ENCODE results near the gene CNOT9.
"Not testable (repeated sequence)": the region's sequence is repeated elsewhere in the genome, so short reads cannot be mapped to it uniquely, and the experiment has no call there.

CNOT9 gene, protein sequence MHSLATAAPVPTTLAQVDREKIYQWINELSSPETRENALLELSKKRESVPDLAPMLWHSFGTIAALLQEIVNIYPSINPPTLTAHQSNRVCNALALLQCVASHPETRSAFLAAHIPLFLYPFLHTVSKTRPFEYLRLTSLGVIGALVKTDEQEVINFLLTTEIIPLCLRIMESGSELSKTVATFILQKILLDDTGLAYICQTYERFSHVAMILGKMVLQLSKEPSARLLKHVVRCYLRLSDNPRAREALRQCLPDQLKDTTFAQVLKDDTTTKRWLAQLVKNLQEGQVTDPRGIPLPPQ

DNA sequence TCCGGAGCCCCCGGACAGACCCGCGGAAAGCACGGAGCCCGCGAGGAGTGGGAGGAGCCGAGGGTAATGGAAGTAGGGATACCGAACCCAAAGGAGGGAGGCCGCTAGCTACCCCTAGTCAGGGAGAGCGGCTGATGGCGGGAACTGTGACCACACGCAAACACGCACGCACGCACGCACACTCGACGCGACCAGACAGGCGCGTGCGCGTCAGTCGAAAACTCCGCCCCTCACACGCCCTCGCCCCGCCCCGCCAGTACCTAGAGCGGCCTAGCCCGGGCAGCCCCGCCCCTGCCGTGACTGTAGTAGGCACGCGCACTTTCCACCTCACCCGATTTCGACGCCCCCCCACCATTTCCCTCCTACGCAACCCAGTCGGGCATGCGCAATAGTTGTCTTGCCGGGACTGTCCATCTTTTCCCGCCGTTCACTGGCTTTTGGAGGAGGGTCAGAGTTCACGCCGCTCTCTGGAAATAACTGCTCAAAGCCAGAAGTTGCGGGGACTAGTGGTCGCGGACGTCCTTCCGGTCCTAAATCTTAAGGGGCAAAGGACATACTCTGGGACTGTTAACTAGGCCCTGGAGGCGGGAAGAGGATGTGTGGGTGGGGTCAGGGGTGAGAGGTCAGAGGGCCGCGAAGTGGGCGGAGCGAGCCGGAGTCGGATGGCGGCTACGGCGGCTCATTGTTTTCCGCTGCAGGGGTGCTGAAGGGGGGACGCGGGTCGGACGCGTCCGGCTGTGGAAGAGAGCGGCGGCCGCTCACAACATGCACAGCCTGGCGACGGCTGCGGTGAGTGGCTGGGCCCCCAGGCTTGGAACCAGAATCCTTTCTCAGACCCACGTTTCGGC lies at the start of gene CNOT9, which contains the start of gene USP37:
TSS of gene CNOT9 (plus strand) at position 650 of the 848 bp plus-strand sequence. CDS start at position 766, 116 bp downstream.
TSS of gene USP37 (minus strand) at position 162 of the 848 bp plus-strand sequence. CDS start 9,698 bp downstream, outside the sequence.
- peak within 1 kb of the TSS; percentile 99 for H3K27ac ChIP-seq (ENCODE audit: low read depth, low read length)
- no peaks in the 10 kb centered on the region for H3K27me3 ChIP-seq (ENCODE audit: control insufficient read depth in 1 of 2, insufficient read depth in 2 of 2, low read length in 2 of 2)
- H3K4me1 ChIP-seq (ENCODE audit: insufficient read depth, low read length): peaks cover 31% of the 10 kb centered on the region
- peaks cover 3% of the 10 kb centered on the region for H3K36me3 ChIP-seq (ENCODE audit: insufficient read depth, low read length)
- H3K9me3 ChIP-seq (ENCODE audit: low read length): no peaks in the 10 kb centered on the region
- peak within 1 kb of the TSS; percentile 90 for H3K9ac ChIP-seq (ENCODE audit: low read length)
- H3K4me3 ChIP-seq (ENCODE audit: low read depth in 1 of 2, low read length in 2 of 2): peak within 1 kb of the TSS; percentile 80 to 92

DNA sequence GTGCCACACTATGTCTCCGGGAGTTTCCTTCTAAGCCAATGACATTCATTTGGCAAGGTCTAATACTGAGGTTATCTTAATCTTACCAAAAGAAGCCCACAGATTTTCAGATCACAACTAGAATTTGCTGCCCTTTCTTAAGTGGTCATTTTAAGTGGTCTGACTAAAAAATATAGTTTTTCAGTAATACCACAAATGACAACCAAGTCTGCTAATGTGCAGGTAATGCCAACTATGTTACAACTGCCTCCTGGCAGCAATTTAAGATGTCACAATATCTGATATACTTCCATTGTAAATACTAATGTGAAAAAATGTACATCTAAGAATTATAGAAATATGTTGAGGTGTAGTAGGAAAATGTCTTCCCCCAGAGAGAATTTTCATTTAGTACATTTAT lies 49.8 kb upstream of the CNOT9 start:
- no peak overlapping the region for H3K27ac ChIP-seq (ENCODE audit: low read depth, low read length)
- H3K9me3 ChIP-seq (ENCODE audit: low read length): no peaks in the 10 kb centered on the region
- H3K36me3 ChIP-seq (ENCODE audit: insufficient read depth, low read length): peaks cover under 1% of the 10 kb centered on the region

DNA sequence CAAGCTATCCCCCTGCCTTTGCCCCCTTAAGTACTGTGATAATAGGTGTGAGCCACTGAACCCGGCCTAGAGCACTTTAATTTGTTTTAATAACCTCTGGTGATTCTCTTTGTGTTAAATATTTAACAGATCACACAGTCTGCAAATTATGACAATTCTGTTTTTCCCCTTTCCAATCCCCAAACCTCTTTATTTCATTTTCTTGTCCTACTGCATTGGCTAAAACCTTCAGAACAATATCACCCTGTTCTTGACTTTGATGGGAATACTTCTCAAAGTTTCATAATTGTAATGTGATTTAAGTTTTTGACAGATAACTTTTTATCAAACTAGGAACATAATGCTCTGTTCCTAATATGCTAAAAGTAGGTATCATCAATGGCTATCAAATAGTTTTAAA lies 45.0 kb upstream of the CNOT9 start:
- Histone ChIP-seq H3K4me3 (ENCODE audit: low read depth in 1 of 2, low read length in 2 of 2) (no peak overlapping the region), H3K36me3 (ENCODE audit: insufficient read depth, low read length) (peaks cover 12% of the 10 kb centered on the region), H3K9me3 (ENCODE audit: low read length) (no peaks in the 10 kb centered on the region), H3K27me3 (ENCODE audit: control insufficient read depth in 1 of 2, insufficient read depth in 2 of 2, low read length in 2 of 2) (no peaks in the 10 kb centered on the region), H3K4me1 (ENCODE audit: insufficient read depth, low read length) (no peaks in the 10 kb centered on the region), H3K9ac (ENCODE audit: low read length) (no peak overlapping the region), H3K27ac (ENCODE audit: low read depth, low read length) (no peak overlapping the region)

More for the DNA sequence above, 49.8 kb upstream of the CNOT9 start:
- no peak overlapping the region for H3K4me3 ChIP-seq (ENCODE audit: low read depth in 1 of 2, low read length in 2 of 2)
- no peaks in the 10 kb centered on the region for H3K4me1 ChIP-seq (ENCODE audit: insufficient read depth, low read length)
- H3K9ac ChIP-seq (ENCODE audit: low read length): no peak overlapping the region
- no peaks in the 10 kb centered on the region for H3K27me3 ChIP-seq (ENCODE audit: control insufficient read depth in 1 of 2, insufficient read depth in 2 of 2, low read length in 2 of 2)

DNA sequence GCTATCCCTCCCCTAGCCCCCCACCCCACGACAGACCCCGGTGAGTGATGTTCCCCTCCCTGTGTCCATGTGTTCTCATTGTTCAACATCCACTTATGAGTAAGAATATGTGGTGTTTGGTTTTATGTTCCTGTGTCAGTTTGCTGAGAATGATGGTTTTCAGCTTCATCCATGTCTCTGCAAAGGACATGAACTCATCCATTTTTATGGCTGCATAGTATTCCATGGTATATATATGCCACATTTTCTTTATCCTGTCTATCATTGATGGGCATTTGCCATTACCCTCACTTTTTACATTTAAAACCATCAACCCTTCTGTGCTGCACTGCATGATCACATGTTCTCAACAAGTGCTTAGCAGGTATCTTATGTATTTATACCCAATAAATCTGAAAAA lies 40.2 kb upstream of the CNOT9 start:
- H3K27me3 ChIP-seq (ENCODE audit: control insufficient read depth in 1 of 2, insufficient read depth in 2 of 2, low read length in 2 of 2); H3K9ac ChIP-seq (ENCODE audit: low read length); H3K4me1 ChIP-seq (ENCODE audit: insufficient read depth, low read length); H3K27ac ChIP-seq (ENCODE audit: low read depth, low read length); H3K9me3 ChIP-seq (ENCODE audit: low read length); H3K4me3 ChIP-seq (ENCODE audit: low read depth in 1 of 2, low read length in 2 of 2): not testable (repeated sequence)
- peaks cover 44% of the 10 kb centered on the region for H3K36me3 ChIP-seq (ENCODE audit: insufficient read depth, low read length)

DNA sequence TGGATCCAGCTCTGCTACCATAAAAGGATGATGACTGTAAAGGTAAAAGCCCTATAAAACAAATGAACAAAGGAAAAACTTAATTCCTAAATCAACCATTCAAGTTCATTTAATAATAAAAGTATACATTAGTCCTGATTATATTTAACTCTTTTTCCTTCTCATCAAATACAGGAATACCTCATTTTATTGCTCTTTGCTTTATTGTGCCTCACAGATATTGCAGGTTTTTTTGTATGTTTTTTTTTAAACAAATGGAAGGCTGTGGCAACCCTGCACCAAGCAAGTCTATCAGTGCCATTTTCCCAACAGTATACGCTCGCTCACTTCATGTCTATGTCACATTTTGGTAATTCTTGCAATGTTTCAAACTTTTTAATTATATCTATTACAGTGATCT lies 38.6 kb upstream of the CNOT9 start:
- Histone ChIP-seq H3K27me3 (ENCODE audit: control insufficient read depth in 1 of 2, insufficient read depth in 2 of 2, low read length in 2 of 2) (no peaks in the 10 kb centered on the region), H3K27ac (ENCODE audit: low read depth, low read length) (no peak overlapping the region), H3K36me3 (ENCODE audit: insufficient read depth, low read length) (peaks cover 43% of the 10 kb centered on the region), H3K4me3 (ENCODE audit: low read depth in 1 of 2, low read length in 2 of 2) (no peak overlapping the region), H3K4me1 (ENCODE audit: insufficient read depth, low read length) (no peaks in the 10 kb centered on the region), H3K9me3 (ENCODE audit: low read length) (no peaks in the 10 kb centered on the region), H3K9ac (ENCODE audit: low read length) (no peak overlapping the region)

DNA sequence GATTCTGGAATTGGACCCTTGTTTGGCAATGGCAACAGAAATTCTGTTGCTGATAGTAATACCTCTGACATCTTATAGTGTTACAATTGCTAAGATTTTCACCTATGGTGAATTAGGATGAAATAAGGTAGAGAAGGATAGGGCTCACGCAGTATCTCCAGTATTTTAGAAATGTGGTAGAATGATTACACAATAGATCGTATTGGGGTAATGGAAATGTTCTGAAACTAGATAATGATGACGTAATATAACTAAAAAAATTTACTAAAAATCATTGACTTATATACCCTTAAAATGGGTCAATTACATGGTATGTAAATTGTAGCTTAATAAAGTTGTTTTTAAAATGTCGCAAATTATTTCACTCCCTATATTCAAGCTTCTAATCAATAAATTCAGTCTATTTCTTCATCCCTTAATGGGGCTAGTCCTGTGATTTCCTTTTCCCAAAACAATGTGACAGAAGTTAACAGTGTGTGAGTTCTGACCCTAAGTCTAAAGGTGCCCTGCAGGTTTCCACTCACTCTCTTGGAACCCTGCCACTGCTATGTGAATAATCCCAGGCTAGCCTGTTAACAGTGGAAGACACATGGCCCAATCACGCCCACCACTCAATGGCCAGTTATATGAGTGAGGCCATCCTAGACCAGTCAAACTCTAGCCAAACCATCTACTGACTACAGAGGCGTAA lies 31.7 kb upstream of the CNOT9 start:
- no peaks in the 10 kb centered on the region for H3K27me3 ChIP-seq (ENCODE audit: control insufficient read depth in 1 of 2, insufficient read depth in 2 of 2, low read length in 2 of 2)
- no peaks in the 10 kb centered on the region for H3K9me3 ChIP-seq (ENCODE audit: low read length)
- H3K4me3 ChIP-seq (ENCODE audit: low read depth in 1 of 2, low read length in 2 of 2): no peak overlapping the region
- H3K36me3 ChIP-seq (ENCODE audit: insufficient read depth, low read length): peaks cover 35% of the 10 kb centered on the region
- no peak overlapping the region for H3K9ac ChIP-seq (ENCODE audit: low read length)
- H3K27ac ChIP-seq (ENCODE audit: low read depth, low read length): no peak overlapping the region
- no peaks in the 10 kb centered on the region for H3K4me1 ChIP-seq (ENCODE audit: insufficient read depth, low read length)

DNA sequence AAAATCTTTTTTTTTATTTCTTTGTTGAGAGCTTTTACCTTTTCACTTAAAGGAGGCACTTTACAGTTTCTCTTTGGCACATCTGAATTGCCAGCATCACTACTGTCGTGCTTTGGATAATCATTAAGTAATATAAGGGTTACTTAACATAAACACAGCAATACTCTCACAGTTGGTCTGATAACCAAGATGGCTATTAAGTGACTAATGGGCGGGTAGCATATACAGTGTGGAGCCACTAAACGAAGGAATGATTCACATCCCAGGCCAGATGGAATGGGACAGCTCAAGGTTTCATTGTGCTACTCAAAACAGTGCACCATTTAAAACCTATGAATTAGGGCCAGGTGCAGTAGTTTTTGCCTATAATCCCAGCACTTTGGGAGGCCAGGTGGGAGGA lies 28.6 kb upstream of the CNOT9 start:
- H3K4me3 ChIP-seq (ENCODE audit: low read depth in 1 of 2, low read length in 2 of 2): no peak overlapping the region
- no peak overlapping the region for H3K27ac ChIP-seq (ENCODE audit: low read depth, low read length)
- no peak overlapping the region for H3K9ac ChIP-seq (ENCODE audit: low read length)
- no peaks in the 10 kb centered on the region for H3K9me3 ChIP-seq (ENCODE audit: low read length)
- no peaks in the 10 kb centered on the region for H3K4me1 ChIP-seq (ENCODE audit: insufficient read depth, low read length)
- no peaks in the 10 kb centered on the region for H3K27me3 ChIP-seq (ENCODE audit: control insufficient read depth in 1 of 2, insufficient read depth in 2 of 2, low read length in 2 of 2)
- peaks cover 48% of the 10 kb centered on the region for H3K36me3 ChIP-seq (ENCODE audit: insufficient read depth, low read length)

DNA sequence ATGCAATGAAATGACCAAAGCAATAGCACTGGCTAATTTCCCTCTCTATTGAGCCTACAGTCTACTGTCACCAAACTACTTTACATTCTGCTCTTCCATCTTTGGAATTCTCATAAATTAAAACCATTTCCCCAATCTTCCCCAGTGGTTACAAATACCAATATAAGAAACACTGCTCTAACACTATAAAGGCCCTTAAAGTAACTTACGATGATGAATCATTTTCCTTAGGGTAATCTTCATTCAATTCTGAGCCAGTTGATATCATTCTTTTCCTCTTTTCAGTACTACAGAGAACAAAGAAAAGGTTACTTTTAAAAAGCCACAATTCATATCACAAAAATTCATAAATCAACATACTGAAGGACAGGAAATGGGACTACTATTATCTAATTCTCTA lies 22.6 kb upstream of the CNOT9 start:
- no peaks in the 10 kb centered on the region for H3K27me3 ChIP-seq (ENCODE audit: control insufficient read depth in 1 of 2, insufficient read depth in 2 of 2, low read length in 2 of 2)
- no peaks in the 10 kb centered on the region for H3K9me3 ChIP-seq (ENCODE audit: low read length)
- no peak overlapping the region for H3K4me3 ChIP-seq (ENCODE audit: low read depth in 1 of 2, low read length in 2 of 2)
- H3K4me1 ChIP-seq (ENCODE audit: insufficient read depth, low read length): no peaks in the 10 kb centered on the region
- no peak overlapping the region for H3K27ac ChIP-seq (ENCODE audit: low read depth, low read length)
- no peak overlapping the region for H3K9ac ChIP-seq (ENCODE audit: low read length)
- peaks cover 66% of the 10 kb centered on the region for H3K36me3 ChIP-seq (ENCODE audit: insufficient read depth, low read length)

DNA sequence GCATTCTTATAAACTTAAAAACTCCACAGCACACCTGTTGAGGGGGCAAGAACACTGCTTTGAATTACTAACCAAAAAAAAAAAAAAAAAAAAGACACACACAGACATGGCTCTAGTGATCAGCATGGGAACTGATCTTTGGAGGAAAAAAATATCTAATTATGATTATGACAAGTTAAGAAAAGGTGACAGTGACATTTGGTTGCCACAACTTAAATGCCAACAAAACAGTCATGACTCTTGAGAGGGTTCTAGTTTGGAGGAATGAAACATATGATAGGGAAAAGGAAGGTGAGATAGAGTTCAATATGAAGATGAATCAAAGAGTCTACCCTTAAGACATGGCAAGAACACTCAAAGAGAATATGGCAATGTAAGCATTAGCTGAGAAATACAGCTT lies 21.1 kb upstream of the CNOT9 start:
- H3K4me1 ChIP-seq (ENCODE audit: insufficient read depth, low read length): no peaks in the 10 kb centered on the region
- no peak overlapping the region for H3K27ac ChIP-seq (ENCODE audit: low read depth, low read length)
- peaks cover 56% of the 10 kb centered on the region for H3K36me3 ChIP-seq (ENCODE audit: insufficient read depth, low read length)
- no peak overlapping the region for H3K4me3 ChIP-seq (ENCODE audit: low read depth in 1 of 2, low read length in 2 of 2)
- no peaks in the 10 kb centered on the region for H3K9me3 ChIP-seq (ENCODE audit: low read length)
- no peak overlapping the region for H3K9ac ChIP-seq (ENCODE audit: low read length)
- no peaks in the 10 kb centered on the region for H3K27me3 ChIP-seq (ENCODE audit: control insufficient read depth in 1 of 2, insufficient read depth in 2 of 2, low read length in 2 of 2)

DNA sequence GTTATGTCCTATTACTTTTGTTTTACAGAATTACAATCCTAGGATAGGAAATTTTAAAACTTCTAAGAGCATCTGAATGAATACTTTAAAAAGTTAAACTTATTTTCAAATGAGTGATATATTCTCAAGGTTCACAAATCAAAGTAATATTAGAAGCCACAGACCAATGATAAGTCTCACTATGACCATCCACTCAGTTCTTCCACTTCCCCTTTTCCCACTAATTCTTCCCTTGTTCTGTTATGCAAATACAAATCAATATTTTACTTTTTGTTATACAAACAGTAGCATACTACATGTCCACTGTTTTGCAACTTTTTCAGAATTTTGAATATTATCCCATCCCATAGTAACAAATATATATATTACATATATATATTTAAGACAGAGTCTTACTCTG lies 20.7 kb upstream of the CNOT9 start:
- peaks cover 57% of the 10 kb centered on the region for H3K36me3 ChIP-seq (ENCODE audit: insufficient read depth, low read length)
- H3K4me3 ChIP-seq (ENCODE audit: low read depth in 1 of 2, low read length in 2 of 2): no peak overlapping the region
- no peaks in the 10 kb centered on the region for H3K4me1 ChIP-seq (ENCODE audit: insufficient read depth, low read length)
- H3K9ac ChIP-seq (ENCODE audit: low read length): no peak overlapping the region
- H3K27me3 ChIP-seq (ENCODE audit: control insufficient read depth in 1 of 2, insufficient read depth in 2 of 2, low read length in 2 of 2): no peaks in the 10 kb centered on the region
- no peaks in the 10 kb centered on the region for H3K9me3 ChIP-seq (ENCODE audit: low read length)
- no peak overlapping the region for H3K27ac ChIP-seq (ENCODE audit: low read depth, low read length)

DNA sequence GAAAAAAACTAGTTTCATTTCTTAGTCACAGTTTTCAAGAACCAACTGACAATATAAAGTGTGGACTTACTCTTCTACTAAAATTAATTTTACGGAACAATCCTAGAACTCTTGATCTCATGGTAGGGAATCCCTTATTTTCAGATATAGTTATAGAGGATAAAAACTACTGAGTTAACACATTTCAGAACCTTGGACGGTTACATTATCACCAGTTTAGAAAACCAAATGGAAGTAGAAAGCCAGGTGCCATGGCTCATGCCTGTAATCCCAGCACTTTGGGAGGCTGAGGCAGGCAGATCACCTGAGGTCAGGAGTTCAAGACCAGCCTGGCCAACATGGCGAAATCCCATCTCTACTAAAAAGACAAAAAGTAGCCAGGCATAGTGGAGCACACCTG lies 14.4 kb upstream of the CNOT9 start:
- H3K27ac ChIP-seq (ENCODE audit: low read depth, low read length); H3K9ac ChIP-seq (ENCODE audit: low read length); H3K4me1 ChIP-seq (ENCODE audit: insufficient read depth, low read length); H3K9me3 ChIP-seq (ENCODE audit: low read length); H3K4me3 ChIP-seq (ENCODE audit: low read depth in 1 of 2, low read length in 2 of 2); H3K27me3 ChIP-seq (ENCODE audit: control insufficient read depth in 1 of 2, insufficient read depth in 2 of 2, low read length in 2 of 2): not testable (repeated sequence)
- H3K36me3 ChIP-seq (ENCODE audit: insufficient read depth, low read length): peaks cover 35% of the 10 kb centered on the region

Measured in muscle layer of colon (tissue), 2 donors.